Measurements from ENCODE around the gene COL9A3. TPM values are rescaled to one million over a fixed set of nuclear protein-coding genes. Genes with fewer than 3 reads are reported as not detected.

COL9A3 gene
- total RNA-seq, 1 experiment from 2014 or later, result 136 TPM

DNA sequence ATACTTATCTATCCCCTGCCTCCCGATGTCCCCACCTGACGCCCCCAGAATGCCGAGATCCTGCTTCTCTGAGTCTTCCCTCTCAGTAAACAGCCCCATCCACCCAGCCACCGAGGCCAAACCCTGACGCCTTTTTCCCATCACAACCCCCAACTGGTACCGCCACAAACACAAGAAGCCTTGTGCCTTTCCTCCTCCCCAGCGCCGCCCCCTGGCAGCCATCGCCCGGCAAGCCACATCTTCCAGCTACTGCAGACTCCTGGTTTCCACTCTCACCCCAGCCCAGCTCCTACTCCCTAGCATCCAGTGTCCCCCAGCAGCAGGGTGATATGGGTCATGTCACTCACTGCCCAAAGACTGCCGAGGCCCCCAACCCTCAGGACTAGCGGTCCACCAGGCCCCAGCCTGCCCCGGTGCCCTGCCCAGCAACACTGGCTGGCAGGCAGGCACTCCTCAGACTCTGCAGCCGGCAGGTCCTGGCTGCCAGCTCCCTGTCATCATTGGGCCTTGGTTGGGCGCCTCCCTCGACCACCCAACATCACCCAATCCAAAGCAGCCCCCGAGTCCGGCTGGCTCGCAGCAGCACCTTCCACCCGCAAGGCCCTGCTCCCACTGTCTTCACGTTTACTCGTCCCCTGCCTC is 33.6 kb downstream of the COL9A3 start:
- peak overlapping the region; percentile 58 for H3K27ac Mint-ChIP-seq
- POLR2A ChIA-PET, result interaction anchor here (0.6 to 0.9 kb wide), 2 partner anchors 35 to 70 kb away, joined by 3 read pairs; no protein-coding TSS in a partner anchor
- TF ChIP-seq, protein P1, sequence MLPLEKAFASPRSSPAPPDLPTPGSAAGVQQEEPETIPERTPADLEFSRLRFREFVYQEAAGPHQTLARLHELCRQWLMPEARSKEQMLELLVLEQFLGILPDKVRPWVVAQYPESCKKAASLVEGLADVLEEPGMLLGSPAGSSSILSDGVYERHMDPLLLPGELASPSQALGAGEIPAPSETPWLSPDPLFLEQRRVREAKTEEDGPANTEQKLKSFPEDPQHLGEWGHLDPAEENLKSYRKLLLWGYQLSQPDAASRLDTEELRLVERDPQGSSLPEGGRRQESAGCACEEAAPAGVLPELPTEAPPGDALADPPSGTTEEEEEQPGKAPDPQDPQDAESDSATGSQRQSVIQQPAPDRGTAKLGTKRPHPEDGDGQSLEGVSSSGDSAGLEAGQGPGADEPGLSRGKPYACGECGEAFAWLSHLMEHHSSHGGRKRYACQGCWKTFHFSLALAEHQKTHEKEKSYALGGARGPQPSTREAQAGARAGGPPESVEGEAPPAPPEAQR (CRISPR knock-in tag; IDR thresholded peaks at IDR 0.05), result no peak
- TF ChIP-seq RORB (CRISPR knock-in tag; IDR thresholded peaks at IDR 0.05) (no peak), TEAD4 (CRISPR knock-in tag; IDR thresholded peaks at IDR 0.05) (no peak), ZNF232 (CRISPR knock-in tag; IDR thresholded peaks at IDR 0.05) (no peak), NFE2L1 (CRISPR knock-in tag; IDR thresholded peaks at IDR 0.05) (no peak), SMAD3 (CRISPR knock-in tag; IDR thresholded peaks at IDR 0.05; ENCODE audit: borderline replicate concordance) (no peak)
- TF ChIP-seq, protein P2, sequence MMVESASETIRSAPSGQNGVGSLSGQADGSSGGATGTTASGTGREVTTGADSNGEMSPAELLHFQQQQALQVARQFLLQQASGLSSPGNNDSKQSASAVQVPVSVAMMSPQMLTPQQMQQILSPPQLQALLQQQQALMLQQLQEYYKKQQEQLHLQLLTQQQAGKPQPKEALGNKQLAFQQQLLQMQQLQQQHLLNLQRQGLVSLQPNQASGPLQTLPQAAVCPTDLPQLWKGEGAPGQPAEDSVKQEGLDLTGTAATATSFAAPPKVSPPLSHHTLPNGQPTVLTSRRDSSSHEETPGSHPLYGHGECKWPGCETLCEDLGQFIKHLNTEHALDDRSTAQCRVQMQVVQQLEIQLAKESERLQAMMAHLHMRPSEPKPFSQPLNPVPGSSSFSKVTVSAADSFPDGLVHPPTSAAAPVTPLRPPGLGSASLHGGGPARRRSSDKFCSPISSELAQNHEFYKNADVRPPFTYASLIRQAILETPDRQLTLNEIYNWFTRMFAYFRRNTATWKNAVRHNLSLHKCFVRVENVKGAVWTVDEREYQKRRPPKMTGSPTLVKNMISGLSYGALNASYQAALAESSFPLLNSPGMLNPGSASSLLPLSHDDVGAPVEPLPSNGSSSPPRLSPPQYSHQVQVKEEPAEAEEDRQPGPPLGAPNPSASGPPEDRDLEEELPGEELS (CRISPR knock-in tag; IDR thresholded peaks at IDR 0.05), result no peak
- TF ChIP-seq, protein P3, sequence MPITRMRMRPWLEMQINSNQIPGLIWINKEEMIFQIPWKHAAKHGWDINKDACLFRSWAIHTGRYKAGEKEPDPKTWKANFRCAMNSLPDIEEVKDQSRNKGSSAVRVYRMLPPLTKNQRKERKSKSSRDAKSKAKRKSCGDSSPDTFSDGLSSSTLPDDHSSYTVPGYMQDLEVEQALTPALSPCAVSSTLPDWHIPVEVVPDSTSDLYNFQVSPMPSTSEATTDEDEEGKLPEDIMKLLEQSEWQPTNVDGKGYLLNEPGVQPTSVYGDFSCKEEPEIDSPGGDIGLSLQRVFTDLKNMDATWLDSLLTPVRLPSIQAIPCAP (CRISPR knock-in tag; IDR thresholded peaks at IDR 0.05), result no peak

DNA sequence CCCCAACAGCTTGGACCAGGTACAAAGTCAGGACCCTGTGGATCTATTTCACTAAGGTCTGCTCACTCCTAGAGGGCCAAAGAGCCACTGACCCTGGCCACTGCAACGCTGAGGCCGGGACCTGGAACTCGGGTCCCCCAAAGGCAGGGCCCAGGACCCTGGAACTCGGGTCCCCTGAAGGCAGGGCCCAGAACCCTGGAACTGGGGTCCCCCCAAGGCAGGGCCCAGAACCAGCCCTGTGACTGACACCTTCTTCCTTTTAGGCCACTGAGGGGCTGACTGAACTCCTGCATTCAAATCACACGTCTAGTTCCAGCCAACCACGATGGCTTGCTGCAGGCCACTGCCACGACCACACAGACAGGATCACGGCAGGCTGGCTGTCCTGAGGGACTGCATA is 35.3 kb downstream of the COL9A3 start:
- TF ChIP-seq GTF2I (CRISPR knock-in tag; conservative IDR thresholded peaks at IDR 0.05) (no peak), CBFB (CRISPR knock-in tag; IDR thresholded peaks at IDR 0.05; ENCODE audit: low read depth) (no peak)
- TF ChIP-seq, protein P4, sequence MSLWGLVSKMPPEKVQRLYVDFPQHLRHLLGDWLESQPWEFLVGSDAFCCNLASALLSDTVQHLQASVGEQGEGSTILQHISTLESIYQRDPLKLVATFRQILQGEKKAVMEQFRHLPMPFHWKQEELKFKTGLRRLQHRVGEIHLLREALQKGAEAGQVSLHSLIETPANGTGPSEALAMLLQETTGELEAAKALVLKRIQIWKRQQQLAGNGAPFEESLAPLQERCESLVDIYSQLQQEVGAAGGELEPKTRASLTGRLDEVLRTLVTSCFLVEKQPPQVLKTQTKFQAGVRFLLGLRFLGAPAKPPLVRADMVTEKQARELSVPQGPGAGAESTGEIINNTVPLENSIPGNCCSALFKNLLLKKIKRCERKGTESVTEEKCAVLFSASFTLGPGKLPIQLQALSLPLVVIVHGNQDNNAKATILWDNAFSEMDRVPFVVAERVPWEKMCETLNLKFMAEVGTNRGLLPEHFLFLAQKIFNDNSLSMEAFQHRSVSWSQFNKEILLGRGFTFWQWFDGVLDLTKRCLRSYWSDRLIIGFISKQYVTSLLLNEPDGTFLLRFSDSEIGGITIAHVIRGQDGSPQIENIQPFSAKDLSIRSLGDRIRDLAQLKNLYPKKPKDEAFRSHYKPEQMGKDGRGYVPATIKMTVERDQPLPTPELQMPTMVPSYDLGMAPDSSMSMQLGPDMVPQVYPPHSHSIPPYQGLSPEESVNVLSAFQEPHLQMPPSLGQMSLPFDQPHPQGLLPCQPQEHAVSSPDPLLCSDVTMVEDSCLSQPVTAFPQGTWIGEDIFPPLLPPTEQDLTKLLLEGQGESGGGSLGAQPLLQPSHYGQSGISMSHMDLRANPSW (CRISPR knock-in tag; conservative IDR thresholded peaks at IDR 0.05; ENCODE audit: low read depth), result no peak
- TF ChIP-seq, protein P5, sequence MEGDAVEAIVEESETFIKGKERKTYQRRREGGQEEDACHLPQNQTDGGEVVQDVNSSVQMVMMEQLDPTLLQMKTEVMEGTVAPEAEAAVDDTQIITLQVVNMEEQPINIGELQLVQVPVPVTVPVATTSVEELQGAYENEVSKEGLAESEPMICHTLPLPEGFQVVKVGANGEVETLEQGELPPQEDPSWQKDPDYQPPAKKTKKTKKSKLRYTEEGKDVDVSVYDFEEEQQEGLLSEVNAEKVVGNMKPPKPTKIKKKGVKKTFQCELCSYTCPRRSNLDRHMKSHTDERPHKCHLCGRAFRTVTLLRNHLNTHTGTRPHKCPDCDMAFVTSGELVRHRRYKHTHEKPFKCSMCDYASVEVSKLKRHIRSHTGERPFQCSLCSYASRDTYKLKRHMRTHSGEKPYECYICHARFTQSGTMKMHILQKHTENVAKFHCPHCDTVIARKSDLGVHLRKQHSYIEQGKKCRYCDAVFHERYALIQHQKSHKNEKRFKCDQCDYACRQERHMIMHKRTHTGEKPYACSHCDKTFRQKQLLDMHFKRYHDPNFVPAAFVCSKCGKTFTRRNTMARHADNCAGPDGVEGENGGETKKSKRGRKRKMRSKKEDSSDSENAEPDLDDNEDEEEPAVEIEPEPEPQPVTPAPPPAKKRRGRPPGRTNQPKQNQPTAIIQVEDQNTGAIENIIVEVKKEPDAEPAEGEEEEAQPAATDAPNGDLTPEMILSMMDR (IDR thresholded peaks at IDR 0.05), result no peak
- no peaks in the 10 kb centered on the region for H3K27me3 Mint-ChIP-seq (ENCODE audit: low read depth)
- POLR2A ChIA-PET, result no interaction called here

More for the DNA sequence above, 33.6 kb downstream of the COL9A3 start:
- CTCF ChIA-PET, result interaction anchor here (0.7 to 1.0 kb wide), 3 partner anchors 28 to 57 kb away, joined by 3 to 5 read pairs (median 4); partner anchors contain the start of gene COL9A3
- DNase-seq (ENCODE audit: low spot score), result peak; percentile 44
- no peaks in the 10 kb centered on the region for H3K9me3 Mint-ChIP-seq
- no peaks in the 10 kb centered on the region for H3K27me3 Mint-ChIP-seq (ENCODE audit: low read depth)
- H3K36me3 Mint-ChIP-seq, result peaks cover 52% of the 10 kb centered on the region
- ATAC-seq, result peak; percentile 56; the same call in 1 of the 2 replicates
- H3K4me1 Mint-ChIP-seq, result no peaks in the 10 kb centered on the region
- H3K4me3 Mint-ChIP-seq, result no peak overlapping the region

DNA sequence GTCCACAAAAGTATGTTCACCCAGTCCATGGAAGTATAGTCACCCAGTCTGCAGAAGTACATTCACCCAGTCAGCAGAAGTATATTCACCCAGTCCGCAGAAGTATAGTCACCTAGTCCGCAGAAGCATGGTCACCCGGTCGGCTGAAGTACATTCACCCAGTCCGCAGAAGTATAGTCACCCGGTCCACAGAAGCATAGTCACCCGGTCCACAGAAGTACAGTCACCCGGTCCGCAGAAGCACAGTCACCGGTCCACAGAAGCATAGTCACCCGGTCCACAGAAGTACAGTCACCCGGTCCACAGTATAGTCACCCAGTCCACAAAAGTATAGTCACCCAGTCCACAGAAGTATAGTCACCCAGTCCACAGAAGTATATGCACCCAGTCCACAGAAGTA is 36.0 kb downstream of the COL9A3 start:
- H3K27me3 Mint-ChIP-seq (ENCODE audit: low read depth), result no peaks in the 10 kb centered on the region
- H3K27ac Mint-ChIP-seq, result no peak overlapping the region
- H3K4me3 Mint-ChIP-seq, result no peak overlapping the region
- H3K4me1 Mint-ChIP-seq, result no peaks in the 10 kb centered on the region
- no peak for DNase-seq (ENCODE audit: low spot score)
- ATAC-seq, result no peak
- peaks cover 47% of the 10 kb centered on the region for H3K36me3 Mint-ChIP-seq
- ChIA-PET CTCF (no interaction called here), POLR2A (no interaction called here)
- no peaks in the 10 kb centered on the region for H3K9me3 Mint-ChIP-seq
- TF ChIP-seq ZNF121 (CRISPR knock-in tag; IDR thresholded peaks at IDR 0.05) (no peak), OVOL2 (CRISPR knock-in tag; IDR thresholded peaks at IDR 0.05; ENCODE audit: borderline replicate concordance) (no peak), SOX15 (CRISPR knock-in tag; IDR thresholded peaks at IDR 0.05) (no peak)
- TF ChIP-seq, protein P6, sequence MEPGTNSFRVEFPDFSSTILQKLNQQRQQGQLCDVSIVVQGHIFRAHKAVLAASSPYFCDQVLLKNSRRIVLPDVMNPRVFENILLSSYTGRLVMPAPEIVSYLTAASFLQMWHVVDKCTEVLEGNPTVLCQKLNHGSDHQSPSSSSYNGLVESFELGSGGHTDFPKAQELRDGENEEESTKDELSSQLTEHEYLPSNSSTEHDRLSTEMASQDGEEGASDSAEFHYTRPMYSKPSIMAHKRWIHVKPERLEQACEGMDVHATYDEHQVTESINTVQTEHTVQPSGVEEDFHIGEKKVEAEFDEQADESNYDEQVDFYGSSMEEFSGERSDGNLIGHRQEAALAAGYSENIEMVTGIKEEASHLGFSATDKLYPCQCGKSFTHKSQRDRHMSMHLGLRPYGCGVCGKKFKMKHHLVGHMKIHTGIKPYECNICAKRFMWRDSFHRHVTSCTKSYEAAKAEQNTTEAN (CRISPR knock-in tag; IDR thresholded peaks at IDR 0.05), result no peak
- TF ChIP-seq, protein P7, sequence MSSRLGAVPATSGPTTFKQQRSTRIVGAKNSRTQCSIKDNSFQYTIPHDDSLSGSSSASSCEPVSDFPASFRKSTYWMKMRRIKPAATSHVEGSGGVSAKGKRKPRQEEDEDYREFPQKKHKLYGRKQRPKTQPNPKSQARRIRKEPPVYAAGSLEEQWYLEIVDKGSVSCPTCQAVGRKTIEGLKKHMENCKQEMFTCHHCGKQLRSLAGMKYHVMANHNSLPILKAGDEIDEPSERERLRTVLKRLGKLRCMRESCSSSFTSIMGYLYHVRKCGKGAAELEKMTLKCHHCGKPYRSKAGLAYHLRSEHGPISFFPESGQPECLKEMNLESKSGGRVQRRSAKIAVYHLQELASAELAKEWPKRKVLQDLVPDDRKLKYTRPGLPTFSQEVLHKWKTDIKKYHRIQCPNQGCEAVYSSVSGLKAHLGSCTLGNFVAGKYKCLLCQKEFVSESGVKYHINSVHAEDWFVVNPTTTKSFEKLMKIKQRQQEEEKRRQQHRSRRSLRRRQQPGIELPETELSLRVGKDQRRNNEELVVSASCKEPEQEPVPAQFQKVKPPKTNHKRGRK (CRISPR knock-in tag; IDR thresholded peaks at IDR 0.05; ENCODE audit: borderline replicate concordance), result no peak
- TF ChIP-seq, protein P4 (CRISPR knock-in tag; conservative IDR thresholded peaks at IDR 0.05; ENCODE audit: low read depth), result no peak

More for the DNA sequence above, 35.3 kb downstream of the COL9A3 start:
- H3K27ac Mint-ChIP-seq, result no peak overlapping the region
- DNase-seq (ENCODE audit: low spot score) (no peak), ATAC-seq (no peak)
- no peak overlapping the region for H3K4me3 Mint-ChIP-seq
- CTCF ChIA-PET, result no interaction called here
- no peaks in the 10 kb centered on the region for H3K4me1 Mint-ChIP-seq
- no peaks in the 10 kb centered on the region for H3K9me3 Mint-ChIP-seq
- peaks cover 46% of the 10 kb centered on the region for H3K36me3 Mint-ChIP-seq

Data from WTC11 (cell line).